VCaP (cell line): Measurements from ENCODE around the gene TSHZ2.

Experiments used
- H3K27ac ChIP-seq: fragments of 450-650 bp; 2 replicates; pipeline ENCODE4 v1.5.1; 2017
- TF ChIP-seq, protein P1 (sequence below): fragments of 450-650 bp; conservative IDR thresholded peaks from 2 replicates; pipeline ENCODE4 v1.5.1; 2017; ENCODE audit warnings: mild to moderate bottlenecking, moderate library complexity

Gene TSHZ2

DNA sequence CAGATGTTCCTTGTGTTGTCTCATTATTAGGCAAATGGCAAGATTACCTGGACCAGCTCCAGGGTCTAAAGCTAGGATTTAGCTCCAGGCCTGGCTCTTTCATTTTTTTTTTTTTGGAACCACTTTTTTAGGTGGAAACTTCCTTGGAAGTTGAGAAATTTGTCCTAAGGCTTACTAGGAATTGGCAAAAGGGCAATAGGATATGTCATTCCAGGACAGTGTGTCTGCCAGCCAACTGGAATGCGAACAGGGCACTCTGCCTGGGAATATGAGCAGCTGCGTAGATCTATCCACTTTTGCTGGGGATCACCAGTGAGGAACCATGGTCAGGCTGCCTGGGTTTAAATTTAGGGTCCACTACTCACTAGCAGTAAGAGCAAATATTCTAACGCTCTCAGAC is 304.0 kb downstream of the TSHZ2 start:
- TF ChIP-seq, protein P1, sequence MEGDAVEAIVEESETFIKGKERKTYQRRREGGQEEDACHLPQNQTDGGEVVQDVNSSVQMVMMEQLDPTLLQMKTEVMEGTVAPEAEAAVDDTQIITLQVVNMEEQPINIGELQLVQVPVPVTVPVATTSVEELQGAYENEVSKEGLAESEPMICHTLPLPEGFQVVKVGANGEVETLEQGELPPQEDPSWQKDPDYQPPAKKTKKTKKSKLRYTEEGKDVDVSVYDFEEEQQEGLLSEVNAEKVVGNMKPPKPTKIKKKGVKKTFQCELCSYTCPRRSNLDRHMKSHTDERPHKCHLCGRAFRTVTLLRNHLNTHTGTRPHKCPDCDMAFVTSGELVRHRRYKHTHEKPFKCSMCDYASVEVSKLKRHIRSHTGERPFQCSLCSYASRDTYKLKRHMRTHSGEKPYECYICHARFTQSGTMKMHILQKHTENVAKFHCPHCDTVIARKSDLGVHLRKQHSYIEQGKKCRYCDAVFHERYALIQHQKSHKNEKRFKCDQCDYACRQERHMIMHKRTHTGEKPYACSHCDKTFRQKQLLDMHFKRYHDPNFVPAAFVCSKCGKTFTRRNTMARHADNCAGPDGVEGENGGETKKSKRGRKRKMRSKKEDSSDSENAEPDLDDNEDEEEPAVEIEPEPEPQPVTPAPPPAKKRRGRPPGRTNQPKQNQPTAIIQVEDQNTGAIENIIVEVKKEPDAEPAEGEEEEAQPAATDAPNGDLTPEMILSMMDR = no peak
- H3K27ac ChIP-seq = no peak overlapping the region

DNA sequence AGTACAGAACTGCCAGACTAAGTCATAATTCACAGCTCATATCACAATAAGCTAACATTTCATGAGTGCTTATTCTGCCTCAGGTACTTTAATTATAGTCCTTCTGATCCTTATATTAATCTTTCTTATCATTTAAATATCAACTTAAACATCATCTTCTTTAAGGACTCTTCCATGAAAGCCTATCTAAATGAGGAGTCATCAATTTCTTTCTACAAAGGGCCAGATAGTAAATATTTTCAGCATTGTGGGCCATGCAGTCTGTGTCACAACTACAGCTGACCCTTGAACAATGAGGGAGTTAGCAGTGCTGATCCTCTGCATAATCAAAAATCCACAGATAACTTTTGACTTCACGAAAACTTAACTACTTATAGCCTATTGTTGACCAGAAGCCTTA is 306.4 kb downstream of the TSHZ2 start:
- no peak overlapping the region for H3K27ac ChIP-seq
- TF ChIP-seq, protein P1 = no peak

DNA sequence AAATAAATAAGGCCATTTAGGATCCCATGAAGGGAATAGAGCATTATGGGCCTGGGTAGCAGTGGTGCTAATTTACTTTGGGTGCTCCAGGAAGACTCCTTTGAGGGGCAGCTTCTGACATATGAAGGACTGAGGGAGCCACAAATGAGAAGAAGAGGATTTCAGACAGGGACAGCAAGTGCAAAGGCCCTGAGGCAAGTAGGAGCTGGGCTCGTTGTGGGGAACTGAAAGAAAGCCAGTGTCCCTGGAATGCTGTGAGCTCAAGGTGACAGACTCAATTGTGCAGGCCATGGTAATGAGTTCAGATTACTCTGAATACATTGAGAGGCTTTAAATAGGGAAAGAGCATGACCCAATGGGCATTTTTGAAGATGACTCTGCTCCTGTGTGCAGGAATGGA is 307.6 kb downstream of the TSHZ2 start:
- TF ChIP-seq, protein P1 = no peak
- H3K27ac ChIP-seq = no peak overlapping the region

DNA sequence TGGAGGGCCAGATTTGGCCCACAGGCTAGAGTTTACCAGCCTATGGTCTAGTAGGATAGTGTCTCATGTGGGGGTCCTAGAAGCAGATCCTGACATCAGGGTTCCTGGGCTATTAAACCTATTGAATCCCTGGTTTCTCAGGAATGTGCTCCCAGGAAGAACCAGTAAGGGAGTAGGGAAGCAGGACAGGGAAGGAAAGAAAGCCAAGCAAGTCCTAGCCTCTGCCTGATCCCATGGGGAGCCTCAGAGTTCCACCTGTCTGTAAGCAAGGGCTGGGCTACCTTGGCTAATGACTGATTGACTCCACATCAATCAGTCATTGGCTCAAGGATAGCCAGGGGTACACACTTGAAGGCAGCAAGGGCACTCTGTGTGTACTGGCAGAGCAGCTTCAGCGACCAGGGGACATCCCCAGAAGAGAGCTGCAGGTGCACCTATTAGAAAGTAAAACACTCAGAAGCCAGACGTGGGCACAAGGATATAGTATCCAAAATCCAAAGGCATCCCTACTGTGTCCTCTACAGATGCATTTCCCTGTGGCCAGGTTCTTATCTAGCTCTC is 309.5 kb downstream of the TSHZ2 start:
- H3K27ac ChIP-seq = no peak overlapping the region
- TF ChIP-seq, protein P1 = no peak

DNA sequence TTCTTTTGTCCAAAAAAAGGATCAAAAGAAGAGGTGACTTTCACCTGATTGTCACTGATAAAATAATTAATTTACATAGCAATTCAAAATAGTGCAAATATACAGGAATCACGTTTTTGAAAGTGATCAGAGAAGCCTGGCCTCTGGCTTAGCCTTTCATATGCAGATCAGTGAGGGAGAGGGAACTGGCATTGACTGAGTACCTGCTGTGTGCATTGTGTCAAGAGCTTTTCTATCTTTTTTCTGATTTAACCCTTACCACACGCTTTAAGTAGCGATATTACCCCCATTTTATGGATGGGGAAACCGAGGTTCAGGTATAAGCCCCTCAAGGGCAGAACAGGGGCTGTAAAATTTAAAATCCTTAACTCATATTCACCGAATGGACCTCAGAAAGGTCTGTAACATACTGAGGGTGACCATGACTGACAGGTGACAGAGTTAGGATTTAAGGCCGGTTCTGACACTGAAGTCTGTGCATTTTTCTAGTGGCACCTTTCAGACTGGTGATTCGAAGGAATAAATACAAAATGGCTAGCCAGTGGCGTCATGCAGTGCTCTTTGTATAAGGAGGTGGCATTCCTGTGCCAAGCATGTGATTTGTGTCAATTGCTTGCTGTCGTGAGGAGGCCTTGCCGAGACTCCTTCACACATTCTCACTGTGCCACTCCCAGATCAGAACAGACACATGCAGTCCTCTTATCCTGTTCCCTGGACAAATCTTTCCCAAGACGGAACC is 310.2 kb downstream of the TSHZ2 start:
- TF ChIP-seq, protein P1 = no peak
- H3K27ac ChIP-seq = no peak overlapping the region

DNA sequence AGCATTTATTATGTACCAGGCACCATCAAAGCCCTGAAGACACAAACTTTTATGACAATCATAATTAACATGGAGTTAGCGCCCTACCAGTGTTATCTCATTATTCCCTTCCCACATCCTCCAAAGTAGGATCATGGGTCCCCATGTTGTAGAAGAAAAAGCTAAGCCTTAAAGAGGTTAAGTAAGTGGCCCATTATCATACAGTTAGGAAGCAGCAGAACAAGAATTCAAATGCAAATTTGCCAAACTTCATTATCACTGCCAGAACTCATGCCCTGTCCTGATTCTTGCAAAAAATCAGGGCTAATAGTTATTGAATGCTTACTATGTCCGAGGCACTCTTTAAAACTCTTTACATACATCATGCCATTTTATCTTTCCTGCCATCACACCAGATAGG is 310.9 kb downstream of the TSHZ2 start:
- TF ChIP-seq, protein P1 = no peak
- no peak overlapping the region for H3K27ac ChIP-seq

DNA sequence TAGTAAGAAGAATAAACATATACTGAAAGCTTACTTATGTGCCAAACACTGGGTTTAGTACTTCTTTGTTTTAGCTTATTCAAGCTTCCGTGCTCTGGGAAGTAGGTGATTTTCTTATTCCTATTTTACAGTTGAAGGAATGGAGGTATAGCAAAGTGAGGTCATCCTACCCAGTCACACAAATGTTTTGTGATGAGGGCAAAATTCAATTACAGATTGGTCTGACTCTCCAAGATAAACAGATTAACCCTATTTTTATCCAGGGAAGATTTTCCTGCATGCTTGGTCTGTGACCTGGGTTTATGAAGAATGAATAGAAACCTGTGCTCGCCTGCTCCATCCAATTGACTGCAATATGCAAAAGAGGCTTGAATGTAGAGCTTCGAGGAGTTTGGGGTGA is 311.4 kb downstream of the TSHZ2 start:
- TF ChIP-seq, protein P1 = no peak
- no peak overlapping the region for H3K27ac ChIP-seq
